Mucosa of descending colon (tissue), 3 donors: Measurements from ENCODE around the gene OSBPL8. TPM values are rescaled to one million over a fixed set of nuclear protein-coding genes. Genes with fewer than 3 reads are reported as not detected.

Experiments used
- ATAC-seq: fragments of 200-7000 bp; cut with Tn5 transposase; one replicate; pipeline ENCODE4 v1.9.1; 2020; ENCODE audit warnings: mild to moderate bottlenecking, moderate library complexity
- DNase-seq, 3 donors: peaks; one replicate each; pipeline ENCODE4 v3.0.0-alpha.2; 2020
- H3K36me3 ChIP-seq: fragments of 200-600 bp; one replicate; pipeline ENCODE4 v1.8.0; 2021; ENCODE audit warnings: low read depth, mild to moderate bottlenecking
- H3K4me1 ChIP-seq: fragments of 200-600 bp; one replicate; pipeline ENCODE4 v1.8.0; 2021; ENCODE audit warnings: low read depth, mild to moderate bottlenecking
- H3K4me3 ChIP-seq: fragments of 200-600 bp; one replicate; pipeline ENCODE4 v1.8.0; 2021; ENCODE audit warnings: mild to moderate bottlenecking
- H3K9me3 ChIP-seq: fragments of 200-600 bp; one replicate; pipeline ENCODE4 v1.8.0; 2021; ENCODE audit warnings: mild to moderate bottlenecking
- intact Hi-C, 2 donors: fragments of 100-400 bp; cut with DNase I in 1 of 2; cut with micrococcal nuclease in 1 of 2; formaldehyde crosslinking; loops; one replicate each; pipeline versions ENCODE4 v1.11.0 to v1.11.1; 2022; cut with DNase I, micrococcal nuclease
- total RNA-seq, 3 donors: library from RNA; stranded (reverse); fragmentation: NEBNext Ultra II Directional in 2 of 3; extraction: Animal tissue kit (Norgen Biotek cat#: 25700) in 2 of 3; gene quantifications; one replicate each; pipeline versions ENCODE4 v1.2.1 to v1.2.4, GENCODE V29; 2021 to 2023
- TF ChIP-seq, protein P1 (sequence below): fragments of 200-600 bp; IDR thresholded peaks from one replicate; pipeline ENCODE4 v1.8.0; 2022; ENCODE audit warnings: antibody characterized with exemption, mild to moderate bottlenecking
- donor health status: DM: no; HTN: no; CAD: no; lungs with moderate emphysema.
- donor health status: DM: no; HTN: no; CAD: no.
- donor health status: DM: no; HTN: yes; CAD: no.

Gene OSBPL8
- total RNA-seq, 3 donors from 2014 or later = 26.3 to 56.0 (median 26.9) TPM

DNA sequence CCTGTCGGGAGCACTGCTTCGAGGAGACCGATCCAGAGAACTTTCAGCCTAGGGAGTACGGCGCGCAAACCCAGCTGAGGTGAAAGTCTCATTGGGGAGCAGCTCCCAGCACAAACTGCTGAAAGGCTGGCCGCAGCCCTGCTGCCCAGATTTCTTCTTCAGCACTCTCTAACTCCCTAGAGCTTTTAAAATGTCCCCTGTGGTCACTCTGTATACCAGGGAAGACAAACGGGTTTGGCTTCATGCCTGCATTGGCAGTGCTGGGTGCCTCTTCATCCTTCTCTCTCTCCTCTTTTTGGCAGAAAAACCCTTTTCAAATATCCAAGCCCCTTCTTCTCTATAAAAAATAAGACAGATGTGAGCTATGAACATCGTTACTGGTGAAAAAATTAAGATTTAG, 246.3 kb downstream of the OSBPL8 start:
- H3K4me1 ChIP-seq = no peaks in the 10 kb centered on the region
- H3K4me3 ChIP-seq = no peak overlapping the region
- no peak for DNase-seq
- no peaks in the 10 kb centered on the region for H3K9me3 ChIP-seq
- no peak for ATAC-seq
- TF ChIP-seq, protein P1, sequence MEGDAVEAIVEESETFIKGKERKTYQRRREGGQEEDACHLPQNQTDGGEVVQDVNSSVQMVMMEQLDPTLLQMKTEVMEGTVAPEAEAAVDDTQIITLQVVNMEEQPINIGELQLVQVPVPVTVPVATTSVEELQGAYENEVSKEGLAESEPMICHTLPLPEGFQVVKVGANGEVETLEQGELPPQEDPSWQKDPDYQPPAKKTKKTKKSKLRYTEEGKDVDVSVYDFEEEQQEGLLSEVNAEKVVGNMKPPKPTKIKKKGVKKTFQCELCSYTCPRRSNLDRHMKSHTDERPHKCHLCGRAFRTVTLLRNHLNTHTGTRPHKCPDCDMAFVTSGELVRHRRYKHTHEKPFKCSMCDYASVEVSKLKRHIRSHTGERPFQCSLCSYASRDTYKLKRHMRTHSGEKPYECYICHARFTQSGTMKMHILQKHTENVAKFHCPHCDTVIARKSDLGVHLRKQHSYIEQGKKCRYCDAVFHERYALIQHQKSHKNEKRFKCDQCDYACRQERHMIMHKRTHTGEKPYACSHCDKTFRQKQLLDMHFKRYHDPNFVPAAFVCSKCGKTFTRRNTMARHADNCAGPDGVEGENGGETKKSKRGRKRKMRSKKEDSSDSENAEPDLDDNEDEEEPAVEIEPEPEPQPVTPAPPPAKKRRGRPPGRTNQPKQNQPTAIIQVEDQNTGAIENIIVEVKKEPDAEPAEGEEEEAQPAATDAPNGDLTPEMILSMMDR = no peak
- intact Hi-C loops = no loop called here
- H3K36me3 ChIP-seq = no peaks in the 10 kb centered on the region

DNA sequence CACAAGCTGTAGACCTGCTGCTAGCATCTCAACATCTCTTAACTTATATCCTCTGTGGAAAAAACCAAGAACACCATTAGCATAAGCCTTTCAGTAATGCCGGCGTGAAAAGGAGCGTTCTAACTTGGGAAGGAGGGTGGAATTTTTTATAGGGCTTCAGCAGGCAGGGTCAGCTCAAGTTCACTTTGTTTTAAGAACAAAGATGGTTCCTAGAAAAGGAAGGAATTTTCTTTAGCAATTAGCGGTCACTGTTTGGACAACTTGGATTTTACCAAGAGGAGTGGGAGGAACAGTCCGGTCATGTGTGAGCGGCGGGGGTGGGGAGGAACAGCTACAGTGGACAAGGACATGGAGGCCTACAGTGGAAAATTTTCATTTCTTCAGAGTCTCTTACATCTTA, 247.3 kb downstream of the OSBPL8 start:
- no peaks in the 10 kb centered on the region for H3K4me1 ChIP-seq
- H3K9me3 ChIP-seq = no peaks in the 10 kb centered on the region
- DNase-seq (no peak), ATAC-seq (no peak)
- H3K36me3 ChIP-seq = no peaks in the 10 kb centered on the region
- intact Hi-C loops = no loop called here
- TF ChIP-seq, protein P1 = no peak
- no peak overlapping the region for H3K4me3 ChIP-seq

DNA sequence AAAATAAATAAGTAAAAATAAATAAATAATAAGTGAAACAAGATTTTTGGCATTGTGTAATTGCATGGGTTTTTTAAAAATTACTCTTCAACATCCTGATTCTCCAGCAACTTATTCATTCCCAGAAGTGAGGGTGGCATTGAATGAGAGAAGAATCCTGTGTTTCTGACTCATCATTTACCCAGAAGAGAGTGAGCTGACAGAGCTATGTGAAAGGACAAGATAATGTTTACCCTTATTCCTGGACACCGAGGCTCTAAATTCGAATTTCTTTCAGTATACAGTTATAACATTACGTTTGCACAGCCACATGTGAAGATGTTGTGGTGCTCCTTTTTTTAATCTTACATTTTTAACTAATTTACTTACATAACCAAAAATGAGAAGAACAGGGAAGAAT, 247.8 kb downstream of the OSBPL8 start:
- no peak for DNase-seq
- TF ChIP-seq, protein P1 = no peak
- H3K4me3 ChIP-seq = no peak overlapping the region

DNA sequence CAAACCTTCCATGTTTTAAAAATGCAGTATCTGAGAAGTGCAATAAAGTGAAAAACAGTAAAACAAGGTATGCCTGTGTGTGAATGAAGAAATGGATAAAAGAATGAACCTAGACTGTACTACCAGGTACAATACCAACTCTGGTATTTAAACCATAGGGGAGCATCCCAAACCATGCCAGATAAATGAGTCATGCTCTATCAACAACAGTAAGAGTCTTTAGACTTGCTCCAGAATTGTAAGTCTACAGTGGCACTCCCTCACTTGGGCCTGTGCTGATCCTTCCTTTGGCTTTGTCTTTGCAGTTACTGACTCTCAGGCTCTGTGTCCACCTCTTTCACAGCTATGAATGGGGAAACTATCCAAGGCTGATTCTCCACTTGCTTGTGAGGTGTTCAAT, 249.5 kb downstream of the OSBPL8 start:
- no peak overlapping the region for H3K4me3 ChIP-seq
- H3K4me1 ChIP-seq = no peaks in the 10 kb centered on the region
- no peak for DNase-seq
- no peaks in the 10 kb centered on the region for H3K9me3 ChIP-seq
- no peak for ATAC-seq
- H3K36me3 ChIP-seq = no peaks in the 10 kb centered on the region
- TF ChIP-seq, protein P1 = no peak
- intact Hi-C loops = no loop called here

More for the DNA sequence above, 247.8 kb downstream of the OSBPL8 start:
- intact Hi-C loops = no loop called here
- Histone ChIP-seq H3K36me3 (no peaks in the 10 kb centered on the region), H3K4me1 (no peaks in the 10 kb centered on the region), H3K9me3 (no peaks in the 10 kb centered on the region)
- no peak for ATAC-seq

DNA sequence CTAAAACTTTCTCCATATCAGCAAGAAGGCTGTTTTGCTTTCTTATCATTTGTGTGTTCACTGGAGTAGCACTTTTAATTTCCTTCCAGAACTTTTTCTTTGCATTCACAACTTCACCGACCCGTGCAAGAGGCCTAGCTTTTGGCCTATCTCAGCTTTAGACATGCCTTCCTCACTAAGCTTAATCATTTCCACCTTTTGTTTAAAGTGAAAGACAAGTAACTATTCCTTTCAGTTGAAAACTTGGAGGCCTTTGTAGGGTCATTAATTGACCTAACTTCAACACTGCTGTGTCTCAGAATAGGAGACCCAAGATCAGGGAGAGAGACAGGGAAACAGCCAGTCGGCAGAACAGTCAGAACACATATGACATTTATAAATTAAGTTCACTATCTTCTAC, 250.7 kb downstream of the OSBPL8 start:
- intact Hi-C loops = no loop called here
- Histone ChIP-seq H3K9me3 (no peaks in the 10 kb centered on the region), H3K36me3 (no peaks in the 10 kb centered on the region), H3K4me3 (no peak overlapping the region), H3K4me1 (no peaks in the 10 kb centered on the region)
- DNase-seq (no peak), ATAC-seq (no peak)
- TF ChIP-seq, protein P1 = no peak

GRCh38 chr12:76307083-76307482, 252.5 kb downstream of the OSBPL8 start:
- ATAC-seq (no peak), DNase-seq (no peak)
- no peaks in the 10 kb centered on the region for H3K4me1 ChIP-seq
- intact Hi-C loops = no loop called here
- no peaks in the 10 kb centered on the region for H3K36me3 ChIP-seq
- H3K4me3 ChIP-seq = no peak overlapping the region
- TF ChIP-seq, protein P1 = no peak
- no peaks in the 10 kb centered on the region for H3K9me3 ChIP-seq
